HG02610 (cell line): ENCODE data around the gene ERICH4.
"Not testable (repeated sequence)": the region's sequence is repeated elsewhere in the genome, so short reads cannot be mapped to it uniquely, and the experiment has no call there.

ENCODE experiments used
- ATAC-seq: cut with Tn5 transposase; IDR thresholded peaks from one replicate; pipeline ENCODE4 v1.9.1; 2021; ENCODE audit warnings: mild to moderate bottlenecking, moderate library complexity; ENCODE audit not compliant: unreplicated experiment

ERICH4 gene

GRCh38 chr19:41442473-41443355 lies at the start of gene ERICH4:
Gene ERICH4 (plus strand): TSS chr19:41443156. CDS start chr19:41443170, 14 bp downstream.
- no peak for ATAC-seq

GRCh38 chr19:41395355-41395754 lies 47.6 kb upstream of the ERICH4 start:
- no peak for ATAC-seq

GRCh38 chr19:41397086-41398049 lies 45.6 kb upstream of the ERICH4 start, which contains the start of the genes BCKDHA and EXOSC5:
Gene BCKDHA (plus strand): TSS chr19:41397818. CDS start chr19:41397828, 10 bp downstream.
Gene EXOSC5 (minus strand): TSS chr19:41397359. CDS start chr19:41397328, 31 bp downstream.
- peak; percentile 86 for ATAC-seq

GRCh38 chr19:41398050-41398418 lies 44.9 kb upstream of the ERICH4 start:
- no peak for ATAC-seq

GRCh38 chr19:41398598-41398997 lies 44.4 kb upstream of the ERICH4 start:
- ATAC-seq: no peak

- ATAC-seq: no peak
These were observed 43.9 kb upstream of the ERICH4 start for GRCh38 chr19:41399091-41399490.

GRCh38 chr19:41399525-41399924 lies 43.4 kb upstream of the ERICH4 start:
- ATAC-seq: no peak

GRCh38 chr19:41401483-41401882 lies 41.5 kb upstream of the ERICH4 start:
- ATAC-seq: no peak

- ATAC-seq: no peak
These were observed 40.9 kb upstream of the ERICH4 start for GRCh38 chr19:41402010-41402409.

GRCh38 chr19:41403181-41403970 lies 39.6 kb upstream of the ERICH4 start:
- no peak for ATAC-seq

GRCh38 chr19:41405776-41406175 lies 37.2 kb upstream of the ERICH4 start:
- no peak for ATAC-seq

GRCh38 chr19:41407271-41407670 lies 35.7 kb upstream of the ERICH4 start:
- no peak for ATAC-seq

GRCh38 chr19:41408256-41408655 lies 34.7 kb upstream of the ERICH4 start:
- no peak for ATAC-seq

- not testable (repeated sequence) for ATAC-seq
These were observed 34.1 kb upstream of the ERICH4 start for GRCh38 chr19:41408846-41409245.

GRCh38 chr19:41409288-41409687 lies 33.7 kb upstream of the ERICH4 start:
- no peak for ATAC-seq

- no peak for ATAC-seq
These were observed 32.5 kb upstream of the ERICH4 start for GRCh38 chr19:41410336-41411054.

GRCh38 chr19:41411100-41411967 lies 31.6 kb upstream of the ERICH4 start:
- no peak for ATAC-seq

- no peak for ATAC-seq
These were observed 31.0 kb upstream of the ERICH4 start for GRCh38 chr19:41411968-41412265.

GRCh38 chr19:41412953-41413352 lies 30.0 kb upstream of the ERICH4 start:
- ATAC-seq: no peak
